ENCODE measurements around the gene SLC17A2. TPM values are rescaled to one million over a fixed set of nuclear protein-coding genes. Genes with fewer than 3 reads are reported as not detected.

SLC17A2 gene
- total RNA-seq, 4 donors from 2014 or later, result not detected

DNA sequence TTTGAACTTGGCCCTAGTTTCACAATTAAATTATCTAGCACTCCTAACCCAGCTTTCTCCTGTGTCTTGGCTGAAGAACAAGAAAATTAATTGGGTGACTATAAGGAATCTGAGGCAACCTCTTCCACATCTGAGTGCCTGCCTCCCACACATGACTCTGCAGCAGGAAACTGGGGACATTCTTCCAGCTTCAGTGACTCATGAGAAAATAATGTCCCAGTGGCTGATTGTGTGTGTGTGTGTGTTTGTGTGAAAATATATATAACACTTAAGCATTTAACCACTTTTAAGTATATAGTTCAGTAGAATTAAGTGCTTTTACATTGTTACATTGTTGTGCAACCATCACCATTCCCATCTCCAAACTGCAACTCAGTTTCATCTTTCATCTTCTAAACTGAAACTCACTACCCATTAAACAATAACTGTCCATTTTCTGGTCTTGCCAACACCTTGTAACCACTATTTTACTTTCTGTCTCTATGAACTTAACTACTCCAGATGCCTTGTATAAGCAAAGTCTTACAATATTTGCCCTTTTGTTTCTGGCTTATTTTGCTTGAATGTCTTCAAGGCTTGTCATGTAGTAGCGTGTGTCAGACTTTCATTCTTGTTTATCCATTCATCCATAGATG, 40.8 kb upstream of the SLC17A2 start:
- no peak for TF ChIP-seq POLR2A (IDR thresholded peaks at IDR 0.05)
- no peak for TF ChIP-seq CTCF (IDR thresholded peaks at IDR 0.05)
- H3K9me3 ChIP-seq, result no peaks in the 10 kb centered on the region
- no peaks in the 10 kb centered on the region for H3K27me3 ChIP-seq
- H3K36me3 ChIP-seq, result peaks cover 0 to 82% (median 0%) of the 10 kb centered on the region in 3 donors
- peak overlapping the region in 1 of 4 donors; percentile 6 for H3K27ac ChIP-seq
- DNase-seq, result no peak
- H3K4me3 ChIP-seq, result no peak overlapping the region
- peaks cover 0 to 15% (median 7%) of the 10 kb centered on the region in 4 donors for H3K4me1 ChIP-seq

DNA sequence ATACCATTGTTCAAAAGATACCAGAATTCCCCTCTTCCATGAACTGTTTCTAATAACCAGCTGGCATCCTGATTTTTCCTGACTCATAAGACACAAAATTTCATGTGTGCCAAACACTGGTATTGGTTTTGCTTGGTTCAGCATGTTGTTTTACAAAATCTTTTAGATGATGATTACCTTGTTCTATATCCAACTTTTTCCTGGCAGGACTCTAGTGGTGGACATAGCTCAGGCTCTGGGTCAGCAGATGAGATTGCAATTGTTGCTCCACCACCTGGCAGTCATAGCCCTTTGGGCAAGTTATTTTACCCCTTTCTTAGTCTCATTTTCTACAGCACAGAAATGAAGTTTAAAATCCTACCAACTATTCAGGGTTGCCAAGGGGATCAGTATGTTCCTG, 38.3 kb upstream of the SLC17A2 start:
- peaks cover 0 to 31% (median 14%) of the 10 kb centered on the region in 4 donors for H3K4me1 ChIP-seq
- peaks cover 0 to 73% (median 0%) of the 10 kb centered on the region in 3 donors for H3K36me3 ChIP-seq
- H3K9me3 ChIP-seq, result no peaks in the 10 kb centered on the region

GRCh38 chr6:25966711-25967110, 36.2 kb upstream of the SLC17A2 start:
- no peak for DNase-seq
- no peak overlapping the region for H3K4me3 ChIP-seq
- peaks cover 0 to 53% (median 0%) of the 10 kb centered on the region in 3 donors for H3K36me3 ChIP-seq
- no peaks in the 10 kb centered on the region for H3K27me3 ChIP-seq
- no peak overlapping the region for H3K27ac ChIP-seq
- no peak for TF ChIP-seq POLR2A (IDR thresholded peaks at IDR 0.05)
- no peak for TF ChIP-seq CTCF (IDR thresholded peaks at IDR 0.05)
- H3K9me3 ChIP-seq, result no peaks in the 10 kb centered on the region
- H3K4me1 ChIP-seq, result peaks cover 0 to 37% (median 17%) of the 10 kb centered on the region in 4 donors

More for the DNA sequence above, 38.3 kb upstream of the SLC17A2 start:
- H3K27me3 ChIP-seq, result no peaks in the 10 kb centered on the region
- no peak for DNase-seq
- no peak overlapping the region for H3K27ac ChIP-seq
- TF ChIP-seq CTCF (IDR thresholded peaks at IDR 0.05), result no peak
- no peak for TF ChIP-seq POLR2A (IDR thresholded peaks at IDR 0.05)
- H3K4me3 ChIP-seq, result no peak overlapping the region

GRCh38 chr6:25965058-25965457, 34.6 kb upstream of the SLC17A2 start:
- Histone ChIP-seq H3K4me3 (no peak overlapping the region), H3K4me1 (peaks cover 0 to 39% (median 18%) of the 10 kb centered on the region in 4 donors)

GRCh38 chr6:25963426-25964123, 33.1 kb upstream of the SLC17A2 start:
- H3K36me3 ChIP-seq, result peaks cover 0 to 23% (median 0%) of the 10 kb centered on the region in 3 donors
- peak overlapping the region; percentile 82 to 93 (median 90) for H3K27ac ChIP-seq
- TF ChIP-seq POLR2A (IDR thresholded peaks at IDR 0.05), result no peak
- no peak for DNase-seq
- no peaks in the 10 kb centered on the region for H3K9me3 ChIP-seq
- peaks cover 0 to 39% (median 18%) of the 10 kb centered on the region in 4 donors for H3K4me1 ChIP-seq
- no peaks in the 10 kb centered on the region for H3K27me3 ChIP-seq
- peak overlapping the region; percentile 55 to 72 (median 62) for H3K4me3 ChIP-seq

More at GRCh38 chr6:25965058-25965457, 34.6 kb upstream of the SLC17A2 start:
- no peaks in the 10 kb centered on the region for H3K27me3 ChIP-seq
- no peak for DNase-seq
- no peak overlapping the region for H3K27ac ChIP-seq
- peaks cover 0 to 36% (median 0%) of the 10 kb centered on the region in 3 donors for H3K36me3 ChIP-seq
- no peaks in the 10 kb centered on the region for H3K9me3 ChIP-seq
- no peak for TF ChIP-seq CTCF (IDR thresholded peaks at IDR 0.05)
- no peak for TF ChIP-seq POLR2A (IDR thresholded peaks at IDR 0.05)

Measured in Peyer's patch (tissue), 4 donors.